Stimulated activated CD4-positive, alpha-beta T cell treated with anti-CD3 and anti-CD28 coated beads, Interleukin-4, amount 100 ng/mL, for 1 hour (primary cell): ENCODE data around the gene CFHR1.
"Not testable (repeated sequence)": the region's sequence is repeated elsewhere in the genome, so short reads cannot be mapped to it uniquely, and the experiment has no call there.

ENCODE experiments used
- DNase-seq: peaks from one replicate; pipeline ENCODE4 v3.0.0-alpha.2; 2020

Gene CFHR1

GRCh38 chr1:196819531-196819930, at the start of gene CFHR1:
TSS of gene CFHR1 (plus strand) at chr1:196819731. CDS start at chr1:196819845, 114 bp downstream.
- DNase-seq, result not testable (repeated sequence)

- DNase-seq, result not testable (repeated sequence)
These were observed 49.7 kb upstream of the CFHR1 start for GRCh38 chr1:196769823-196770222.

- DNase-seq, result no peak
These were observed 45.8 kb upstream of the CFHR1 start for GRCh38 chr1:196773713-196774112.

GRCh38 chr1:196774175-196774574, 45.4 kb upstream of the CFHR1 start:
- DNase-seq, result no peak

GRCh38 chr1:196774603-196775002, 44.9 kb upstream of the CFHR1 start, which contains the start of gene CFHR3:
TSS of gene CFHR3 (plus strand) at chr1:196774840. CDS start at chr1:196774887, 47 bp downstream.
- no peak for DNase-seq

- no peak for DNase-seq
These were observed 41.9 kb upstream of the CFHR1 start for GRCh38 chr1:196777603-196778002.

- no peak for DNase-seq
These were observed 40.4 kb upstream of the CFHR1 start for GRCh38 chr1:196779093-196779492.

GRCh38 chr1:196791252-196791651, 28.3 kb upstream of the CFHR1 start:
- DNase-seq, result not testable (repeated sequence)

- not testable (repeated sequence) for DNase-seq
These were observed 25.4 kb upstream of the CFHR1 start for GRCh38 chr1:196794103-196794502.

- no peak for DNase-seq
These were observed 21.6 kb upstream of the CFHR1 start for GRCh38 chr1:196797891-196798290.

GRCh38 chr1:196801920-196802319, 17.6 kb upstream of the CFHR1 start:
- DNase-seq, result not testable (repeated sequence)

- no peak for DNase-seq
These were observed 10.8 kb upstream of the CFHR1 start for GRCh38 chr1:196808529-196809235.

- not testable (repeated sequence) for DNase-seq
These were observed 2.1 kb upstream of the CFHR1 start for GRCh38 chr1:196817442-196817841.

- DNase-seq, result not testable (repeated sequence)
These were observed 8.3 kb downstream of the CFHR1 start for GRCh38 chr1:196827860-196828259.

- not testable (repeated sequence) for DNase-seq
These were observed 30.3 kb downstream of the CFHR1 start for GRCh38 chr1:196849613-196850492.

GRCh38 chr1:196856053-196856452, 36.5 kb downstream of the CFHR1 start:
- DNase-seq, result no peak

GRCh38 chr1:196857188-196857587, 37.7 kb downstream of the CFHR1 start:
- no peak for DNase-seq

GRCh38 chr1:196858811-196859210, 39.3 kb downstream of the CFHR1 start:
- DNase-seq, result no peak

- no peak for DNase-seq
These were observed 40.9 kb downstream of the CFHR1 start for GRCh38 chr1:196860323-196860884.

GRCh38 chr1:196861429-196861828, 41.9 kb downstream of the CFHR1 start:
- no peak for DNase-seq

- no peak for DNase-seq
These were observed 47.4 kb downstream of the CFHR1 start for GRCh38 chr1:196866974-196867373.

- DNase-seq, result no peak
These were observed 53.9 kb downstream of the CFHR1 start for GRCh38 chr1:196873385-196873784.

- no peak for DNase-seq
These were observed 56.4 kb downstream of the CFHR1 start for GRCh38 chr1:196875935-196876334.

GRCh38 chr1:196877964-196878363, 58.4 kb downstream of the CFHR1 start:
- DNase-seq, result no peak
